ENCODE measurements around the gene RELT.

- TF ChIP-seq POLR2A (IDR thresholded peaks at IDR 0.05) (no peak), CTCF (IDR thresholded peaks at IDR 0.05) (no peak)
Measured at GRCh38 chr11:73383249-73384124, 7.3 kb downstream of the RELT start.

Data from testis (tissue), 2 donors.